A673 (cell line): Measurements from ENCODE around the gene RIMKLA. TPM values are rescaled to one million over a fixed set of nuclear protein-coding genes. Genes with fewer than 3 reads are reported as not detected.

Experiments used
- BruUV-seq: library from RNA; stranded (reverse); fragments of 400-500 nt; replicated peaks from 2 replicates; lab custom pipeline; 2021; lab: Mats Ljungman, UMichigan
- CTCF ChIA-PET: fragments of 300-600 bp; sonication (Branson Sonifier 250); formaldehyde crosslinking; loops from one replicate; lab custom pipeline; 2022; ENCODE audit warnings: antibody characterized with exemption; lab: Charles Lee
- POLR2A ChIA-PET: fragments of 300-600 bp; sonication (Branson Sonifier 250); formaldehyde crosslinking; loops from one replicate; lab custom pipeline; 2022; ENCODE audit warnings: antibody characterized with exemption; ENCODE audit not compliant: low non-redundant PET; lab: Charles Lee
- DNase-seq: peaks from one replicate; pipeline ENCODE4 v3.0.0-alpha.2; 2015; ENCODE audit warnings: low spot score
- H3K27ac ChIP-seq: fragments of 200-600 bp; sonication (generic); 2 replicates; pipeline ENCODE4 v1.5.1; 2016; ENCODE audit warnings: mixed run types, low read depth, mild to moderate bottlenecking, mixed read lengths, antibody characterized with exemption, low read length; ENCODE audit not compliant: poor library complexity, severe bottlenecking
- H3K27me3 ChIP-seq: fragments of 200-600 bp; sonication (generic); replicated peaks from 2 replicates; pipeline ENCODE4 v1.6.1; 2017; ENCODE audit warnings: mixed run types, low read depth, mild to moderate bottlenecking, mixed read lengths, antibody characterized with exemption, low read length; ENCODE audit not compliant: insufficient read depth, poor library complexity
- H3K36me3 ChIP-seq: fragments of 200-600 bp; sonication (generic); 2 replicates; pipeline ENCODE4 v1.6.1; 2016; ENCODE audit warnings: mixed run types, mild to moderate bottlenecking, mixed read lengths, antibody characterized with exemption, low read length; ENCODE audit not compliant: insufficient read depth, poor library complexity, severe bottlenecking
- H3K4me1 ChIP-seq: fragments of 200-600 bp; sonication (generic); 2 replicates; pipeline ENCODE4 v1.6.1; 2017; ENCODE audit warnings: mixed run types, mild to moderate bottlenecking, mixed read lengths, antibody characterized with exemption, low read length; ENCODE audit not compliant: insufficient read depth, poor library complexity, severe bottlenecking
- H3K4me3 ChIP-seq: fragments of 200-600 bp; sonication (generic); 2 replicates; pipeline ENCODE4 v1.5.1; 2016; ENCODE audit warnings: low read depth, mixed run types, mild to moderate bottlenecking, mixed read lengths, low read length; ENCODE audit not compliant: poor library complexity, severe bottlenecking
- H3K9me3 ChIP-seq: fragments of 200-600 bp; sonication (generic); 2 replicates; pipeline ENCODE4 v1.6.1; 2016; ENCODE audit warnings: mixed run types, low read depth, mild to moderate bottlenecking, mixed read lengths, antibody characterized with exemption, low read length; ENCODE audit not compliant: poor library complexity, severe bottlenecking
- EZH2 ChIP-seq: fragments of 200-600 bp; sonication (generic); IDR thresholded peaks from 2 replicates; pipeline ENCODE4 v1.6.1; 2017; ENCODE audit warnings: borderline replicate concordance, low read depth, mild to moderate bottlenecking, mixed read lengths, antibody characterized with exemption, low read length; ENCODE audit not compliant: poor library complexity, severe bottlenecking
- intact Hi-C: fragments of 100-400 bp; cut with micrococcal nuclease; formaldehyde crosslinking; loops from one replicate; pipeline ENCODE4 v1.10.0; 2022; ENCODE audit not compliant: unreplicated experiment
- total RNA-seq: library from RNA; stranded (reverse); gene quantifications from 2 replicates; pipeline ENCODE4 v1.2.3, GENCODE V29; 2021
- TF ChIP-seq, protein P1 (sequence below): fragments of 300-800, 200-600 bp; sonication (generic); conservative IDR thresholded peaks from 2 replicates; pipeline ENCODE4 v1.5.1; 2017; ENCODE audit warnings: low read depth, mild to moderate bottlenecking, antibody characterized with exemption, low read length, moderate library complexity, mixed read lengths

RIMKLA gene
- total RNA-seq, 1 experiment from 2014 or later = 0.24 TPM

DNA sequence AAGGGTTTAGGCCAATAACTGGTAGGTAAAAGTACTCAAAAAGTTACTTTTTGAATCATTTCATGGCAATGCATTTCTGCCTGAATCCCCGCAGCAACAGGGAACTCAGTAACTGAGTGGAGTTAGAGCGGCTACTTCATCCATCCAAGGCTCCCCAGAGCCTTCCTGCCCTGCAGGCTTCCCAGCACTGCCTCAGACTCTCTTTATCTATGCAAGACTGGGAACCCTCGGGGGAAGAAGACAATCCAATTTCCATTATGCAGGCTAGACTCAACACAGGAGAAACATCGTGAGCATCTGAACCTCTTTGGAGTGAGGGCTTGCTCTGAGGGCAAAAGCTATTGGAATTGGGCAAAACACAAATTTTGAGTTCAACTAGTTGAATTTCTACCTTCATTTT is 52.1 kb downstream of the RIMKLA start:
- BruUV-seq = no TSS peak
- H3K4me1 ChIP-seq = no peaks in the 10 kb centered on the region
- H3K27ac ChIP-seq = no peak overlapping the region
- ChIA-PET CTCF (no interaction called here), POLR2A (no interaction called here)
- no peaks in the 10 kb centered on the region for H3K36me3 ChIP-seq
- H3K9me3 ChIP-seq = no peaks in the 10 kb centered on the region
- DNase-seq = no peak
- TF ChIP-seq, protein P1, sequence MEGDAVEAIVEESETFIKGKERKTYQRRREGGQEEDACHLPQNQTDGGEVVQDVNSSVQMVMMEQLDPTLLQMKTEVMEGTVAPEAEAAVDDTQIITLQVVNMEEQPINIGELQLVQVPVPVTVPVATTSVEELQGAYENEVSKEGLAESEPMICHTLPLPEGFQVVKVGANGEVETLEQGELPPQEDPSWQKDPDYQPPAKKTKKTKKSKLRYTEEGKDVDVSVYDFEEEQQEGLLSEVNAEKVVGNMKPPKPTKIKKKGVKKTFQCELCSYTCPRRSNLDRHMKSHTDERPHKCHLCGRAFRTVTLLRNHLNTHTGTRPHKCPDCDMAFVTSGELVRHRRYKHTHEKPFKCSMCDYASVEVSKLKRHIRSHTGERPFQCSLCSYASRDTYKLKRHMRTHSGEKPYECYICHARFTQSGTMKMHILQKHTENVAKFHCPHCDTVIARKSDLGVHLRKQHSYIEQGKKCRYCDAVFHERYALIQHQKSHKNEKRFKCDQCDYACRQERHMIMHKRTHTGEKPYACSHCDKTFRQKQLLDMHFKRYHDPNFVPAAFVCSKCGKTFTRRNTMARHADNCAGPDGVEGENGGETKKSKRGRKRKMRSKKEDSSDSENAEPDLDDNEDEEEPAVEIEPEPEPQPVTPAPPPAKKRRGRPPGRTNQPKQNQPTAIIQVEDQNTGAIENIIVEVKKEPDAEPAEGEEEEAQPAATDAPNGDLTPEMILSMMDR = no peak
- no peak for TF ChIP-seq EZH2
- H3K27me3 ChIP-seq = no peaks in the 10 kb centered on the region
- no peak overlapping the region for H3K4me3 ChIP-seq
- intact Hi-C loops = no loop called here

DNA sequence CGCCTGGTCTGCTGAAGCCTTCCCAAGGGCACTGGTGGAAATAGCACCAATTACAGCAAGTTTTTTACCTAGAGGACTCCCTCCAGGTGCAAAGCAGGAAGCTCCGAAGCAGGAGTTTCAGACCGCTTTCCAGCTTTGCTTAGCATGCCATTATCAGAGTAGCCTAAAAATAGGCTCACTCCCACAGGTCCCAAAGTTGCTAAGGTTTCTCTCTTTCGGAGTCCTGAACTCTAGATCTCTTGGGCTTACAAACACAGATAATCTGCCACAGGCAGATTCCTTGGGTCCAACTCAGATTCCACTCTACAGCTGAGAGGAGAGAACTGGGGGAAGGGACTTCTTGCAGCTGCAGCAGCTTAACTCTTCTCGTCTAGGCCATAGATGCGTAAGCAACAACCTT is 52.8 kb downstream of the RIMKLA start:
- ChIA-PET POLR2A (no interaction called here), CTCF (no interaction called here)

DNA sequence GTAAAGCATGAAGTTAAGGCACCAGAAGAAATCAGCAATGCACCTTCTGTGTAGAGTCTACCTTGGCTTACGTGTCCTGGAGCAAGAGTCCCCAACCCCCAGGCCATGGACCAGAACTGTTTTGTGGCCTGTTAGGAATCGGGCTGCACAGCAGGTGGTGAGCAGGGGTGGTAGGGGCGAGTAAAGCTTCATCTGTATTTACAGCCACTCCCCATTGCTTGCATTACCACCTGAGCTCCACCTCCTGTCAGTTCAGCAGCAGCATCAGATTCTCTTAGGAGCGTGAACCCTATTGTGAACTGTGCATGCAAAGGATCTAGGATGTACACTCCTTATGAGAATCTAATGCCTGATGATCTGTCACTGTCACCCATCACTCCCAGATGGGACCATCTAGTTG is 53.7 kb downstream of the RIMKLA start:
- no TSS peak for BruUV-seq

More for the DNA sequence above, 52.8 kb downstream of the RIMKLA start:
- Histone ChIP-seq H3K4me1 (no peaks in the 10 kb centered on the region), H3K27me3 (no peaks in the 10 kb centered on the region), H3K4me3 (no peak overlapping the region), H3K9me3 (no peaks in the 10 kb centered on the region), H3K27ac (no peak overlapping the region), H3K36me3 (no peaks in the 10 kb centered on the region)
- intact Hi-C loops = no loop called here
- no TSS peak for BruUV-seq
- no peak for DNase-seq
- TF ChIP-seq, protein P1 = no peak
- no peak for TF ChIP-seq EZH2

More for the DNA sequence above, 53.7 kb downstream of the RIMKLA start:
- no peak for DNase-seq
- no peaks in the 10 kb centered on the region for H3K4me1 ChIP-seq
- CTCF ChIA-PET = no interaction called here
- no peaks in the 10 kb centered on the region for H3K27me3 ChIP-seq
- no peak overlapping the region for H3K27ac ChIP-seq
- no peaks in the 10 kb centered on the region for H3K36me3 ChIP-seq
- no peak overlapping the region for H3K4me3 ChIP-seq
- TF ChIP-seq, protein P1 = no peak
- no peak for TF ChIP-seq EZH2
- POLR2A ChIA-PET = no interaction called here
- no peaks in the 10 kb centered on the region for H3K9me3 ChIP-seq
- intact Hi-C loops = no loop called here
